Stimulated activated CD8-positive, alpha-beta memory T cell treated with anti-CD3 and anti-CD28 coated beads, Interleukin-7, amount 100 ng/mL, for 48 hours (primary cell): Measurements from ENCODE around the gene DOC2B.
"Not testable (repeated sequence)": the region's sequence is repeated elsewhere in the genome, so short reads cannot be mapped to it uniquely, and the experiment has no call there.

ENCODE experiments used
- DNase-seq, 2 donors: peaks; one replicate each; pipeline ENCODE4 v3.0.0-alpha.2; 2020; ENCODE audit warnings: low read depth in 1 of 2; ENCODE audit errors: extremely low read depth in 1 of 2

DOC2B gene

DNA sequence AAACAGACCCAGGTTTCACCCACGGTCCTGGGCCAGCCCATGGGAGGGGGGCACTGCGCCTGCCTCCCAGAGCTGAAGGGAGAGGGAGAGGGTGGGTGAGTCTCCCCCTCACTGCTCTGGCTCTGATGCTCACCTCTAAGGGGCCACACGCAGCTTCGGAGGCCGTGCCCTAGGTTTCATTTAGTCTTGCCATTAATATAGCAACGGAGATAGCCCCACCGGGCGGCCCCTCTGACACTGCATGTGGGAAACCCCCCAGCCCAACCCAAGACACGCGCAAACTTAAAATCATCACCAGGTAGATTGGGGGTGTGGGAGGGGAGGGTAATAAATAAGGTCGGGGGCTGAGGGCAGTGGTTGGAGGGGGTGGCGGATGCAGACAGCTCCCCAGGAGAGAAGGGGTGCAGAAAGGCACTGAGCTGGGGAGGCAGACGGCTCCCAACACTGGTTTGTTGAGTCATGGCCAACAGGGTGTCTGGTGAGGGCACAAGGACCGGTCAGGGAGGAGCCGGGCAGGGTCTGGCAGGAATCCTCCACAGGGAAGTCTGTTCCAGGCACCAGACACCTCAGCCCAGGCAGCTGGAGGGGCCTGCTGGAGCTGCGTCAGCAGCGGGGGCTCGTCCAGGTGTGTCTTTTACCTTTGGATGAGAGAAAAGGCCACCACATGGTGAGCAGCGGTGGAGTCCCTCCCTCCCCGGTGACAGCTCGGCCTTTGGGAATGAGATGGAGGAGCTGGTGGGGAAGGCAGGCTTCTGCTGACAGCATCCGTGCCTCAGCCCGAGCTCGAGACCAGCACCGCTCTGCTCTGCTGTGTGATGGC, 32.0 kb upstream of the DOC2B start:
- no peak for DNase-seq

DNA sequence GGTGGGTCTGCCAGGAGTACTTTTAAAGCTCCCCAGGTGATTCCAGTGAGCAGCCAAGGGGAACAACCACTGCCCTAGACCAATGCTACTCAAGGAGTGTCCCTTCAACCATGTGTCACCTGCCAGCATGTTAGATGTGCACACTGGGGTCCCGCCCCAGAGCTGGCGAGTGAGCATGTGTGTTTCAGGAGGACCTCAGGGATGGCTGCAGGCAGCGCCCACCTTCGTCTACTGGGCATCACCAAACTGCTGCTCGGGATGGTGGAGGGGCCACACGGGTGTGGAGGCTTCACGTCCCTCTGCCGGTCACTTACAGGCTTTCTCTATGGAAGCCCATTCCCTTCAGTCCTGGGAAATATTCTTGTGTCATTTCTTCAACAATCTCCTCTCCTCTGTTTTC, 29.0 kb upstream of the DOC2B start:
- no peak for DNase-seq

GRCh38 chr17:208429-208828, 27.0 kb upstream of the DOC2B start:
- DNase-seq, result no peak

DNA sequence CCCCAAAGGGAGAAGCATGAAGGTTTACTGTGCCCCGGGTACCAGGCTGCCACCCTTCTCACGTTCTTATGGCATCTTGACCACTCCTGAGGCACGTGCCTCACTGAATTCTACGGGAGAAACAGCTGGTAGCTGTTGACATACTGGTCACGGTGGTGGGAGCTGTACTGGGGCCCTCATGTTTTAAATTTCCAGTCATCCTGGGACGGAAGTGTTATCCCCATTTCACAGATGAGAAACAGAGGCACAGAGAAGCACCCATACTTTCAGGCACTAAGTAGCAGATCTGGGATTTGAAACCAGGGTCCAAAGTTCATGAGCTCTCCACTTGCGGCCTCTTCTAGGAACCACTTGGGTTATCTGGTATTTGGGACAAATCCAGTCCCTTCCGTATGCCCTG, 26.3 kb upstream of the DOC2B start:
- DNase-seq, result no peak

DNA sequence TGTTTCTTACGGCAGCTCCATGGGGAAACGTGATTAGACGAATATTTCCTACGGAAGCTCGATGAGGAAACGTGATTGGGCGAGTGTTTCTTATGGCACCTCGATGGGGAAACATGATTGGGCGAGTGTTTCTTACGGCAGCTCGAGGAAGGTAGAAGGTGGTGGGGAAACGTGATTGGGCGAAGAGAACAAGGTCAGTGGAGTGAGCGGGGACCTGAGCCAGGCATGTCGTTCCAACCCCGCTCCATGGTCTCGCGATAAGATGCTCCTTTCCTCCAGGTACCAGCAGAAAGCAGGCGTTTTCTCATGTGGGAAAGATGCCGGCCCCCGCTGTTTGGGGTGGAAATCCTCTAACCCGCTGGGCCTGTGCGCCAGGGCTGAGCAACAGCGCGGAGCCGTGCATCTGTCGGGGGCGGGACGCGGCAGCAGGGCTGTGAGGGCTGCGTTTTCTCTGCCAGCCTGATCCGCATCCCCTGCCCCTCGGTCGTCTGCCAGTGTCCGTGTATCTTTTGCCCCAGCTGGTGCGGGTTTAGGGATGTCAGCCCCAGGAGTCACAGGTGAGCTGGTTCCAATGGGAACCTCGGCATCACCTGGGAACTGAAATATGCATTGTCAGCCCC, 25.6 kb upstream of the DOC2B start:
- no peak for DNase-seq

DNA sequence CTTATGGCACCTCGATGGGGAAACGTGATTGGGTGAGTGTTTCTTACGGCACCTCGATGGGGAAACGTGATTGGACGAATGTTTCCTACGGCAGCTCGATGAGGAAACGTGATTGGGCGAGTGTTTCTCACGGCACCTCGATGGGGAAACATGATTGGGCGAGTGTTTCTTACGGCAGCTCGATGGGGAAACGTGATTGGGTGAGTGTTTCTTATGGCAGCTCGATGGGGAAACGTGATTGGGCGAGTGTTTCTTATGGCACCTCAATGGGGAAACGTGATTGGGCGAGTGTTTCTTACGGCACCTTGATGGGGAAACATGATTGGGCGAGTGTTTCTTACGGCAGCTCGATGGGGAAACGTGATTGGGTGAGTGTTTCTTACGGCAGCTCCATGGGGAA, 25.0 kb upstream of the DOC2B start:
- DNase-seq, result not testable (repeated sequence)

DNA sequence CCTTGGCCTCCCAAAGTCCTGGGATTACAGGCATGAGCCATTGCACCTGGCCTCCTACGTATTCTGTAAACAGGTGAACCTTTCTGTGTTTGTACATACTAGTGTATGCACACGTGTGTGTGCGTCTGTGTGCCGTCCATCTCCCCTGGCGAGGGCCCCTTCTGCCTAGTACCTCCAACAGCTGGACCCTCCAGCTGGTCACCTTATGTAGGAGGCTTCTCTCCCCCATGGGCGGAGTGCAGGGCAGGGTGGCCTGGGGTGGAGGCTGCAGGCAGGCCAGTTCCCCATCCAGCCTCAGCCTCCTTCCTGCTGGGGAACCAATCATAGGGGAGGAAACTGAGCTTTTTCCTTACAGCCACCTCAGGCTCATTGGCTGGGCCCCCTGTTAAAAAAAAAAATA, 24.4 kb upstream of the DOC2B start:
- no peak for DNase-seq

GRCh38 chr17:205148-205669, 23.8 kb upstream of the DOC2B start:
- no peak for DNase-seq

DNA sequence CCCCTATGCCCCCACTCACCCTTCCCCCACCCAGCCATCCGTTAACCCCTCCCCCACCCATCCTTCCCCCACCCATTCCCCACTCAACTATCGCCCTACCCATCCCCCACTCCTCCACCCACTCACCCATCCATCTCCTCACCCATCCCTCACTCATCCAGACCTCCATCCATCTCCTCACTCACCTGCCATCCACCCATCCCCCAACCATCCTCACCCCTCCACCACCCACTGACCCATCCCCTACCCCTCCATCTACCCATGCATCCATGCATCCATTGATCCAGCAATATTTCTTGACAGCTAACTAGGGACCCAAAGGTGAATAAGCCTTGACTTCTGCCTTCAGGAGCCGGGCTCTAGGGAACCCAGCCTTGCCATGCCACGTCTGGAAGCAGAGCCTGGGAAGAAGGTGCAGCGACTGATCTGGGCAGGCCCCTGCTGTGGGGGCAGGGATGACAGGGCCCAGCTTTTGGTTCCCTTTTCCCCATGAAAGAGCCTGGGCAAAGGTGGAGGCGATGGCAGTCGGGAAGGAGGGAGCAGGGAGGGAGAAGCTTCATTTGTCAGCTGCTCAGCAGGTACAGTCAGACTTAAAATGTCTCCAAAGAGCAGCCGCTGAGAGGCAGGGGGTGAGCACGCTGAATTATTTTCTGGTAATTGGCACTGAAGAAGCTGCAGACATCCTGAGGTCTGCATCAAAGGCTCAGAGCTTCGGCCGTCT, 23.1 kb upstream of the DOC2B start:
- DNase-seq, result no peak

DNA sequence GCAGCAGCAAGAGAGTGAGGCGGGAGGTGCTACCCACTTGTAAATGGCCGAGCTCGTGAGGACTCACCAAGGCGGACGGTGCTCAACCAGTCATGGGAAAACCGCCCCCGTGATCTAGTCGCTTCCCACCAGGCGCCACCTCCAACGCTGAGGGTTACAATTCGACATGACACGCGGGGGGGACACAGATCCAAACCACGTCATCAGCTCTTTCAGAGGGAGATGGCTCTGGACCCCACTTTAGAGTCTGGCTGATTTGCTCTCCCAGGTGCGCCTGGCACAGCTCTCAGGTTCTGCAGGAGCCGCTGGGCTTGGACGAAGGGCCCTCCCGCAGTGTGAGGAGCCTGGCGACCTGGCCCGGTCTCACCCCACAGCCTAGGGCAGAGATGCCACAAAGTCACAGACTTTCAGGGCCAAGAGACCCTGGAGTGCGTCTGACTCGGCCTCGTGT, 21.1 kb upstream of the DOC2B start:
- no peak for DNase-seq

DNA sequence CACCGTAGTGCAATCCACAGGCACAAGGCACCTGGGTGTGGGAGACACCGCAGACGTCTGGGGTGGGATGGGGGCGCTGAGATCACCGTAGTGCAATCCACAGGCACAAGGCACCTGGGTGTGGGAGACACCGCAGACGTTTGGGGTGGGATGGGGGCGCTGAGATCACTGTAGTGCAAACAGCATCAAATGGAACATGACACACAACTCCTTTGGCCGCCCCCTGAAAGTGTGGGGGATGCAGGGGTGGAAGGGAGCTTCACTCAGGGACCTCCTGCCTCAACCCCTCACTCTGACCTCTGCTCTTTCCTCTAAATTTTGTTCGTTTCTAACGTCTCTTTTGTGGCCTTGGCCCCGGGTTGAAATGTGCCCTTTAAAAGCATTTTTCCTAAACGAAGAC, 20.3 kb upstream of the DOC2B start:
- not testable (repeated sequence) for DNase-seq

GRCh38 chr17:201257-201656, 19.8 kb upstream of the DOC2B start:
- DNase-seq, result not testable (repeated sequence)

GRCh38 chr17:200586-200985, 19.1 kb upstream of the DOC2B start:
- DNase-seq, result no peak

DNA sequence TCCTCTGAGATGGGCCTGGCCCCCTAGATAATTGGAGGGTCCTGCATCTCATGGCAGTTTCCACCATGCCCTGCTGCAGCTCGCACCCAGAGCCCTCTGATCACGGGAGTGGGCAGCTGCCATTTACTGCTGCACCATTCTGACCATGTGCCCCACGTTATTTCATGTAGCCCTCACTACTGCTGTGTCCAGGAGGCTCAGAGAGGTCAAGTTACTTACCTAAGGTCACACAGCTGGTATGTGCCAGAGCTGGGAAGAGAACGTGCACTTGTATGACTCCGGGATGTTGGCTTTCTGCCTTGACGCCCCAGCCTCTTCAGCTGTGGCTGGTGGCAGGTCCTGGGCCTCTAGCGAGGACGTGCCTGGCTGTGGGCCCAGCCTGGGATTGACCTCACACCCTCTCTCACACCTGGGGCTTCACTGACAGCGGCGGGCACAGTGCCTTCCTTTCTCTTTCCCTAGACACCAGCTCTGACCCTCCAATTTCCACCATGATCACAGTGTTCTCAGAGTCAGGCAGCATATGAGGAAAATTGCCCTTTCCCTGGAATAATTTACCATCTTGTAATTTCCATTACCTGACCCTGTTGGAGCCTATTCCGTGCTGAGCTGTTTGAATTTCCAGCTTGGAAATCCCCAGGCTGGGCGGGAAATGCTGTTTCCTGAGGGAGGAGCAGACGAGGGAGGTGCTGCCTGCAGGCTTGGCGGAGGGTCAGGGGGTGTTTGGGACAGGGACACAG, 18.5 kb upstream of the DOC2B start:
- no peak for DNase-seq

DNA sequence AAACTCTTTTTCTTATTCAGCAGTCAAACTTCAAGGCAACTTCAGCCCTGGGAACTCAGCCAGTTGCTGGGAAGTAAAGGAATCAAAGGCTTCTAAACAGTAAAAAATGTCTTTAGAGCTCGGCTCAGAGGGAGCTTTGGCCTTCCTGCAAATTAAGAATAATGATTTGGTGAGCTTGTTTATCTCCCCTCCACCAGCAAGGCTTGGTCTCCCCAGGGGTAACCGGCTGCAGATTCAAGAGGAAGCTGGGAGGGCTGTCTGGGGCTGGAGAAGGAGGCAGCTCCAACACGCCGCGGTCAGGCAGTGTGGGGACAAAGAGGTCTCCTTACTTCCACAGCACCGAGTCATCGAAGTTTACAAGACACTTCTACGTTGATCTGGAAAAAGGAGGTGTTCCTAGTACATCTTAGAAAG, 17.7 kb upstream of the DOC2B start:
- no peak for DNase-seq

GRCh38 chr17:198225-198624, 16.8 kb upstream of the DOC2B start:
- not testable (repeated sequence) for DNase-seq

GRCh38 chr17:197352-197751, 15.9 kb upstream of the DOC2B start:
- DNase-seq, result no peak

GRCh38 chr17:194828-195602, 13.6 kb upstream of the DOC2B start:
- no peak for DNase-seq

DNA sequence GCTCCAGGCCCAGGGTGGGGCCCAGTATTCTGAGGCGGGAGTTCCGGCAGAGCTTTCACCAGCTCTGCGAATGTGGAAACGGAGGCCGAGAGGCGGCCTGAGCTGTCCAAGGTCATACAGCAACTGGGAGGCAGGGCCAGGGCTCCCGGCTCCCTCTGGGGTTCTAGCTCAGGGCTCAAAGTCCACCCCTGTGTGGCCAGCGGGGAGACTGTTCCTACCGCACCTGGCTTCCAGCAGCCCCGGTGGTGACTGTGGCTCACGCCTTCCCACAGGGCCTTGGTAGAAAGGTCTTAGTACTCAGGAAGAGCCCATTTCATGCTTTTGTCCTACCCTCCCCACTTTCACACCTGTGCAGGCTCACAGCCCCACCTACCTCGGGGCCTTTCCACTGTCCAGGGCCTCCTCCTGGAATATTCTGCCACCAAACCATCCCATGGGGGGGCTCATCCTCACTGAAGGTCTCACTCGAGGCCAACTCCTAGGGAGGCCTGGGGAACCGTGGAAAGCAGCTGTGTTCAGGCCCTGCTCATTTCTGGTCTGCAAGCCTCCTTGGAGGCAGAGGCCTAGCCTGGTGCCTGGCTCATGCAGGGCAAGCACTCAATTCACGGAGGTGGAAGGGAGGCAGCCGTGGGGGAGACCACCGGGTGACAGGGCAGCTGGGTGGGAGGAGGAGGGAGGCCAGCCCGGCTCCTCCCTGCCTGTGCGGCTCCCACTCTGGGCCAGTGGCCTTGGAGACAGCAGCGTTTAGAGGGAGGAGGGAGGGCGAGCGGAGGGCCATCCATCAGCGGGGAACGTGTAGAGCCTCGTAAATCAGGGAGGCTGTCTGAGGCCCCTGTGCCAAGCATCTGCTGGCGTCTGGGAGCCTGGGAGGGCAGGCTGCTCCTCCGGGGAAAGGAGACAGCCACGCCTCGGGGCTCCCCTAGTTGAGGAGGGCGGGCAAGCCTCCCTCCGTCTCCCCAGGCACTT, 12.7 kb upstream of the DOC2B start:
- no peak for DNase-seq
